Endodermal cell (in vitro differentiated cells): ENCODE measurements around the gene CABP7. TPM values are rescaled to one million over a fixed set of nuclear protein-coding genes. Genes with fewer than 3 reads are reported as not detected.

ENCODE experiments used
- DNase-seq: peaks from one replicate; pipeline ENCODE4 v3.0.0-alpha.2; 2017
- H3K27ac ChIP-seq: 2 replicates; pipeline ENCODE4 v1.5.1; 2013; ENCODE audit warnings: mild to moderate bottlenecking, low read depth, low read length, moderate library complexity
- H3K27me3 ChIP-seq: 2 replicates; pipeline ENCODE4 v1.6.1; 2013; ENCODE audit warnings: mild to moderate bottlenecking, low read length, moderate library complexity; ENCODE audit not compliant: insufficient read depth, control insufficient read depth, poor library complexity, severe bottlenecking
- H3K36me3 ChIP-seq: 2 replicates; pipeline ENCODE4 v1.7.0; 2013; ENCODE audit warnings: mild to moderate bottlenecking, low read length, moderate library complexity; ENCODE audit not compliant: control insufficient read depth, insufficient read depth
- H3K4me1 ChIP-seq: one replicate; pipeline ENCODE4 v1.7.0; 2013; ENCODE audit warnings: low read length; ENCODE audit not compliant: control insufficient read depth, insufficient read depth
- H3K4me3 ChIP-seq: 2 replicates; pipeline ENCODE4 v1.5.1; 2013; ENCODE audit warnings: mild to moderate bottlenecking, low read length, moderate library complexity
- H3K9ac ChIP-seq: 2 replicates; pipeline ENCODE4 v1.6.1; 2013; ENCODE audit warnings: mild to moderate bottlenecking, low read length, moderate library complexity; ENCODE audit not compliant: poor library complexity, severe bottlenecking; ENCODE audit errors: extremely low read depth
- H3K9me3 ChIP-seq: 2 replicates; pipeline ENCODE4 v1.6.1; 2013; ENCODE audit warnings: mild to moderate bottlenecking, low read length, moderate library complexity; ENCODE audit not compliant: control insufficient read depth
- H3K27ac Mint-ChIP-seq: 2 replicates; pipeline ENCODE4 v1.8.0; 2020; ENCODE audit warnings: mixed read lengths
- H3K27me3 Mint-ChIP-seq: 2 replicates; pipeline ENCODE4 v1.8.0; 2021; ENCODE audit warnings: mild to moderate bottlenecking, mixed read lengths; ENCODE audit not compliant: insufficient read depth
- H3K36me3 Mint-ChIP-seq: 2 replicates; pipeline ENCODE4 v1.8.0; 2020; ENCODE audit warnings: low read depth, mixed read lengths
- H3K4me1 Mint-ChIP-seq: 2 replicates; pipeline ENCODE4 v1.8.0; 2020; ENCODE audit warnings: mixed read lengths
- H3K4me3 Mint-ChIP-seq: 2 replicates; pipeline ENCODE4 v1.8.0; 2020; ENCODE audit warnings: mild to moderate bottlenecking, moderate library complexity, mixed read lengths
- H3K9me3 Mint-ChIP-seq: 2 replicates; pipeline ENCODE4 v1.8.0; 2020; ENCODE audit warnings: mild to moderate bottlenecking, mixed read lengths
- CTCF ChIP-seq: fragments of 200-600 bp; sonication (generic); conservative IDR thresholded peaks from 2 replicates; pipeline ENCODE4 v1.5.0; 2021; ENCODE audit warnings: antibody characterized with exemption, mild to moderate bottlenecking
- WGBS, 2 experiments: methylation state at CpG; one replicate each; pipeline versions ENCODE4 v1.1.5 to v1.1.7; 2013; ENCODE audit warnings: missing lambda C conversion rate in 2 of 2, mixed read lengths in 1 of 2; ENCODE audit not compliant: insufficient coverage in 1 of 2, insufficient read length in 1 of 2; 5-methylcytosine and 5-hydroxymethylcytosine counted together
- total RNA-seq, 2 donors: library from RNA; stranded (reverse); fragmentation: NEBNext Ultra II Directional in 1 of 2; extraction: Animal tissue kit (Norgen Biotek cat#: 25700) in 1 of 2; gene quantifications; 2 replicates in 1 of 2; 3 replicates in 1 of 2; pipeline ENCODE4 v1.2.1, GENCODE V29; 2021

The CABP7 gene
- total RNA-seq, 2 donors from 2014 or later: 0.26 TPM; not detected in 1

- TF ChIP-seq CTCF: no peak
- DNase-seq: no peak
- Histone ChIP-seq H3K4me3 (no peak overlapping the region), H3K9me3 (no peaks in the 10 kb centered on the region), H3K36me3 (no peaks in the 10 kb centered on the region), H3K9ac (no peak overlapping the region), H3K27me3 (no peaks in the 10 kb centered on the region), H3K27ac (no peak overlapping the region), H3K4me1 (no peaks in the 10 kb centered on the region)
- 84 to 93% methylated on average over 3 of the region's 3 CpGs for WGBS, 2 experiments
- H3K27ac Mint-ChIP-seq: no peak overlapping the region
- H3K27me3 Mint-ChIP-seq: no peaks in the 10 kb centered on the region
- H3K36me3 Mint-ChIP-seq: peaks cover 13% of the 10 kb centered on the region
- H3K9me3 Mint-ChIP-seq: no peaks in the 10 kb centered on the region
- H3K4me3 Mint-ChIP-seq: no peak overlapping the region
- H3K4me1 Mint-ChIP-seq: no peaks in the 10 kb centered on the region
Observed at GRCh38 chr22:29750029-29750428, 30.2 kb downstream of the CABP7 start.

- TF ChIP-seq CTCF: no peak
- no peak overlapping the region for H3K9ac ChIP-seq
- H3K4me3 ChIP-seq: no peak overlapping the region
- DNase-seq: no peak
- H3K27ac ChIP-seq: no peak overlapping the region
- 91 to 93% methylated on average over 5 to 11 of the region's 11 CpGs for WGBS, 2 experiments
- H3K27me3 ChIP-seq: no peaks in the 10 kb centered on the region
- H3K4me3 Mint-ChIP-seq: no peak overlapping the region
- peaks cover 10% of the 10 kb centered on the region for H3K36me3 Mint-ChIP-seq
- no peaks in the 10 kb centered on the region for H3K27me3 Mint-ChIP-seq
- no peaks in the 10 kb centered on the region for H3K4me1 Mint-ChIP-seq
- no peaks in the 10 kb centered on the region for H3K36me3 ChIP-seq
- no peaks in the 10 kb centered on the region for H3K4me1 ChIP-seq
- H3K9me3 ChIP-seq: no peaks in the 10 kb centered on the region
- H3K9me3 Mint-ChIP-seq: no peaks in the 10 kb centered on the region
- no peak overlapping the region for H3K27ac Mint-ChIP-seq
Observed at GRCh38 chr22:29750559-29751538, 31.0 kb downstream of the CABP7 start.

- WGBS, 2 experiments: 91 to 100% methylated on average over 2 of the region's 2 CpGs
- Mint-ChIP-seq H3K27me3 (no peaks in the 10 kb centered on the region), H3K4me1 (no peaks in the 10 kb centered on the region), H3K4me3 (no peak overlapping the region), H3K9me3 (no peaks in the 10 kb centered on the region), H3K36me3 (peaks cover 10% of the 10 kb centered on the region), H3K27ac (no peak overlapping the region)
- H3K27me3 ChIP-seq: no peaks in the 10 kb centered on the region
- H3K27ac ChIP-seq: no peak overlapping the region
- DNase-seq: no peak
- no peak overlapping the region for H3K9ac ChIP-seq
- no peaks in the 10 kb centered on the region for H3K9me3 ChIP-seq
- TF ChIP-seq CTCF: no peak
- no peak overlapping the region for H3K4me3 ChIP-seq
- H3K36me3 ChIP-seq: no peaks in the 10 kb centered on the region
- H3K4me1 ChIP-seq: no peaks in the 10 kb centered on the region
Observed at GRCh38 chr22:29751669-29752068, 31.9 kb downstream of the CABP7 start.
